A549 (cell line): ENCODE data around the gene PDLIM1.
A peak's percentile ranks its signal among the peaks of the same experiment; 100 is the strongest.

Source experiments
- CHD4 ChIP-seq: fragments of 200-600 bp; sonication (generic); IDR thresholded peaks from 2 replicates; pipeline ENCODE4 v1.6.1; 2016; ENCODE audit warnings: antibody characterized with exemption, mild to moderate bottlenecking, borderline replicate concordance
- ESRRA ChIP-seq: fragments of 150-350 bp; IDR thresholded peaks from 2 replicates; pipeline ENCODE4 v1.6.1; 2014; ENCODE audit warnings: mild to moderate bottlenecking, low read length, borderline replicate concordance
- FOSB ChIP-seq: fragments of 250-450 bp; sonication (Bioruptor Pico); IDR thresholded peaks from 2 replicates; pipeline ENCODE4 v1.5.0; 2020; ENCODE audit warnings: mild to moderate bottlenecking, moderate library complexity
- MAFK ChIP-seq: fragments of 450-650 bp; IDR thresholded peaks from 2 replicates; pipeline ENCODE4 v1.6.1; 2014; ENCODE audit not compliant: partially characterized antibody
- NFE2L2 ChIP-seq: fragments of 150-350 bp; conservative IDR thresholded peaks from 2 replicates; pipeline ENCODE4 v1.6.1; 2014; ENCODE audit warnings: low read length
- POLR2A ChIP-seq: IDR thresholded peaks from 2 replicates; pipeline ENCODE4 v1.6.1; 2012; ENCODE audit warnings: mild to moderate bottlenecking, low read length
- POLR2AphosphoS2 ChIP-seq: conservative IDR thresholded peaks from 2 replicates; pipeline ENCODE4 v1.6.1; 2012; ENCODE audit warnings: low read length, improper control_type of control experiment, inconsistent platforms
- ZFP36 ChIP-seq: fragments of 450-650 bp; IDR thresholded peaks from 2 replicates; pipeline ENCODE4 v1.6.1; 2014; ENCODE audit warnings: borderline replicate concordance; ENCODE audit not compliant: partially characterized antibody
- TF ChIP-seq, protein P1 (sequence below): fragments of >200 bp; sonication (Bioruptor Twin); formaldehyde crosslinking; IDR thresholded peaks from 3 replicates; pipeline ENCODE4 v1.5.1; 2016
- TF ChIP-seq, protein P2 (sequence below): IDR thresholded peaks from 2 replicates; pipeline ENCODE4 v1.6.1; 2012
- TF ChIP-seq, protein P3 (sequence below): fragments of 450-650 bp; IDR thresholded peaks from 2 replicates; pipeline ENCODE4 v1.6.1; 2014; ENCODE audit warnings: antibody characterized with exemption
- TF ChIP-seq, protein P4 (sequence below): fragments of 200-600 bp; sonication (generic); IDR thresholded peaks from 2 replicates; pipeline ENCODE4 v1.6.1; 2016; ENCODE audit warnings: antibody characterized with exemption, mild to moderate bottlenecking, moderate library complexity
- TF ChIP-seq, protein P5 (sequence below): fragments of 150-350 bp; IDR thresholded peaks from 2 replicates; pipeline ENCODE4 v1.6.1; 2014; ENCODE audit warnings: low read depth, mild to moderate bottlenecking, low read length

DNA sequence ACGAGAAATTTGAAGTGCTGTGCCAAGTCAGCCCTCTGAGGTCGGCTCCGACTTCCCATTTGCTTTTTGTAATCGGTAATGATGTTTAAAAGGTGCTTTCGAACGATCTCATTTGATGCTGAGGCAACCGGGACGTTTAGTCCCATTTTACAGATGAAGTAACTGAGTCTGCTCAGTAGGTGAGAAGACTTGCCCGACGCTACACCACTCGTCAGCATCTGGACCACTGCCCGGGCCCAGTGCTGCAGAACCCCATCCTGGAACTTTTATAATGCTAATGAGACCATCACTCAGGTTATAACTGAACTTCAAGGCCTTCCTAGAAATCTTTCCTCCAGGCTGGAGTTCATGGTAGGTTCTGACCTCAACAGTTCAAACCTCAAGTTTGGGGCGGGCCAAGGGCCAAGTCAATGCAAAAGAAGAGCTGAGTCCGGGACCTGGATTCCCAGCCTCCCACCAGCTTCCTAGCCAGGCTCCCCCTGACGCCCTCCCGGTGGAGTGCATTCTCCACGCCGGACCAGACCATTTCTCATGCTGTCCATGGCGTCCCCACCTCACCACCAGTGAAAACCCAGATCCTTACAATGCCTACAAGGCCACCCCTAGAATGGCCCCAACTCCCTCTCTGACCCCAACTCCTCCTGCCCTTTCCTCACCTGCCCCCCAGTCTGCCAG is 699 bp upstream of the PDLIM1 start:
- no peak for TF ChIP-seq NFE2L2
- TF ChIP-seq, protein P1, sequence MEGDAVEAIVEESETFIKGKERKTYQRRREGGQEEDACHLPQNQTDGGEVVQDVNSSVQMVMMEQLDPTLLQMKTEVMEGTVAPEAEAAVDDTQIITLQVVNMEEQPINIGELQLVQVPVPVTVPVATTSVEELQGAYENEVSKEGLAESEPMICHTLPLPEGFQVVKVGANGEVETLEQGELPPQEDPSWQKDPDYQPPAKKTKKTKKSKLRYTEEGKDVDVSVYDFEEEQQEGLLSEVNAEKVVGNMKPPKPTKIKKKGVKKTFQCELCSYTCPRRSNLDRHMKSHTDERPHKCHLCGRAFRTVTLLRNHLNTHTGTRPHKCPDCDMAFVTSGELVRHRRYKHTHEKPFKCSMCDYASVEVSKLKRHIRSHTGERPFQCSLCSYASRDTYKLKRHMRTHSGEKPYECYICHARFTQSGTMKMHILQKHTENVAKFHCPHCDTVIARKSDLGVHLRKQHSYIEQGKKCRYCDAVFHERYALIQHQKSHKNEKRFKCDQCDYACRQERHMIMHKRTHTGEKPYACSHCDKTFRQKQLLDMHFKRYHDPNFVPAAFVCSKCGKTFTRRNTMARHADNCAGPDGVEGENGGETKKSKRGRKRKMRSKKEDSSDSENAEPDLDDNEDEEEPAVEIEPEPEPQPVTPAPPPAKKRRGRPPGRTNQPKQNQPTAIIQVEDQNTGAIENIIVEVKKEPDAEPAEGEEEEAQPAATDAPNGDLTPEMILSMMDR: no peak
- TF ChIP-seq, protein P2, sequence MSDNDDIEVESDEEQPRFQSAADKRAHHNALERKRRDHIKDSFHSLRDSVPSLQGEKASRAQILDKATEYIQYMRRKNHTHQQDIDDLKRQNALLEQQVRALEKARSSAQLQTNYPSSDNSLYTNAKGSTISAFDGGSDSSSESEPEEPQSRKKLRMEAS: peak; percentile 90
- TF ChIP-seq ESRRA: no peak
- no peak for TF ChIP-seq MAFK
- TF ChIP-seq ZFP36: no peak
- TF ChIP-seq, protein P3, sequence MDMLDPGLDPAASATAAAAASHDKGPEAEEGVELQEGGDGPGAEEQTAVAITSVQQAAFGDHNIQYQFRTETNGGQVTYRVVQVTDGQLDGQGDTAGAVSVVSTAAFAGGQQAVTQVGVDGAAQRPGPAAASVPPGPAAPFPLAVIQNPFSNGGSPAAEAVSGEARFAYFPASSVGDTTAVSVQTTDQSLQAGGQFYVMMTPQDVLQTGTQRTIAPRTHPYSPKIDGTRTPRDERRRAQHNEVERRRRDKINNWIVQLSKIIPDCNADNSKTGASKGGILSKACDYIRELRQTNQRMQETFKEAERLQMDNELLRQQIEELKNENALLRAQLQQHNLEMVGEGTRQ: no peak
- TF ChIP-seq, protein P4, sequence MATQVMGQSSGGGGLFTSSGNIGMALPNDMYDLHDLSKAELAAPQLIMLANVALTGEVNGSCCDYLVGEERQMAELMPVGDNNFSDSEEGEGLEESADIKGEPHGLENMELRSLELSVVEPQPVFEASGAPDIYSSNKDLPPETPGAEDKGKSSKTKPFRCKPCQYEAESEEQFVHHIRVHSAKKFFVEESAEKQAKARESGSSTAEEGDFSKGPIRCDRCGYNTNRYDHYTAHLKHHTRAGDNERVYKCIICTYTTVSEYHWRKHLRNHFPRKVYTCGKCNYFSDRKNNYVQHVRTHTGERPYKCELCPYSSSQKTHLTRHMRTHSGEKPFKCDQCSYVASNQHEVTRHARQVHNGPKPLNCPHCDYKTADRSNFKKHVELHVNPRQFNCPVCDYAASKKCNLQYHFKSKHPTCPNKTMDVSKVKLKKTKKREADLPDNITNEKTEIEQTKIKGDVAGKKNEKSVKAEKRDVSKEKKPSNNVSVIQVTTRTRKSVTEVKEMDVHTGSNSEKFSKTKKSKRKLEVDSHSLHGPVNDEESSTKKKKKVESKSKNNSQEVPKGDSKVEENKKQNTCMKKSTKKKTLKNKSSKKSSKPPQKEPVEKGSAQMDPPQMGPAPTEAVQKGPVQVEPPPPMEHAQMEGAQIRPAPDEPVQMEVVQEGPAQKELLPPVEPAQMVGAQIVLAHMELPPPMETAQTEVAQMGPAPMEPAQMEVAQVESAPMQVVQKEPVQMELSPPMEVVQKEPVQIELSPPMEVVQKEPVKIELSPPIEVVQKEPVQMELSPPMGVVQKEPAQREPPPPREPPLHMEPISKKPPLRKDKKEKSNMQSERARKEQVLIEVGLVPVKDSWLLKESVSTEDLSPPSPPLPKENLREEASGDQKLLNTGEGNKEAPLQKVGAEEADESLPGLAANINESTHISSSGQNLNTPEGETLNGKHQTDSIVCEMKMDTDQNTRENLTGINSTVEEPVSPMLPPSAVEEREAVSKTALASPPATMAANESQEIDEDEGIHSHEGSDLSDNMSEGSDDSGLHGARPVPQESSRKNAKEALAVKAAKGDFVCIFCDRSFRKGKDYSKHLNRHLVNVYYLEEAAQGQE: no peak
- peak; percentile 92 for TF ChIP-seq CHD4
- TF ChIP-seq POLR2AphosphoS2: no peak
- no peak for TF ChIP-seq FOSB (CRISPR knock-in tag)
- no peak for TF ChIP-seq POLR2A
- TF ChIP-seq, protein P5, sequence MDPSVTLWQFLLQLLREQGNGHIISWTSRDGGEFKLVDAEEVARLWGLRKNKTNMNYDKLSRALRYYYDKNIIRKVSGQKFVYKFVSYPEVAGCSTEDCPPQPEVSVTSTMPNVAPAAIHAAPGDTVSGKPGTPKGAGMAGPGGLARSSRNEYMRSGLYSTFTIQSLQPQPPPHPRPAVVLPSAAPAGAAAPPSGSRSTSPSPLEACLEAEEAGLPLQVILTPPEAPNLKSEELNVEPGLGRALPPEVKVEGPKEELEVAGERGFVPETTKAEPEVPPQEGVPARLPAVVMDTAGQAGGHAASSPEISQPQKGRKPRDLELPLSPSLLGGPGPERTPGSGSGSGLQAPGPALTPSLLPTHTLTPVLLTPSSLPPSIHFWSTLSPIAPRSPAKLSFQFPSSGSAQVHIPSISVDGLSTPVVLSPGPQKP: no peak
